B cell (primary cell): ENCODE data around the gene HERC2. TPM values are rescaled to one million over a fixed set of nuclear protein-coding genes. Genes with fewer than 3 reads are reported as not detected.

ENCODE experiments used
- ATAC-seq: fragments of 200-7000 bp; cut with Tn5 transposase; one replicate; pipeline ENCODE4 v1.10.0; 2021; ENCODE audit warnings: low read depth, mild to moderate bottlenecking, moderate number of reproducible peaks, moderate library complexity
- CTCF ChIA-PET: fragments of 350-600 bp; sonication (Branson Sonifier 250); formaldehyde crosslinking; loops from one replicate; lab custom pipeline; 2021; ENCODE audit warnings: antibody characterized with exemption, inconsistent platforms; lab: Charles Lee
- POLR2A ChIA-PET: fragments of 350-600 bp; sonication (Branson Sonifier 250); formaldehyde crosslinking; loops from one replicate; lab custom pipeline; 2021; ENCODE audit warnings: antibody characterized with exemption; lab: Charles Lee
- DNase-seq: peaks from one replicate; pipeline ENCODE4 v3.0.0; 2013
- H2AFZ ChIP-seq: 2 replicates; pipeline ENCODE4 v1.6.1; 2012; ENCODE audit warnings: mild to moderate bottlenecking, low read depth, low read length; ENCODE audit not compliant: insufficient read depth, poor library complexity, severe bottlenecking
- H3K27ac ChIP-seq, 2 donors: 1 replicate in 1 of 2; 2 replicates in 1 of 2; pipeline ENCODE4 v1.5.1; 2012 to 2013; ENCODE audit warnings: low read length in 2 of 2, mild to moderate bottlenecking in 2 of 2, moderate library complexity in 1 of 2
- H3K27me3 ChIP-seq, 4 experiments: fragments of 200-600 bp in 1 of 4; sonication (generic) in 1 of 4; replicated peaks in 1 of 4; 1 replicate in 2 of 4; 2 replicates in 2 of 4; pipeline versions ENCODE4 v1.6.1 to v1.7.0; 2013 to 2016; ENCODE audit warnings: low read length in 3 of 4, mild to moderate bottlenecking in 2 of 4, mixed read lengths in 1 of 4, moderate library complexity in 1 of 4; ENCODE audit not compliant: insufficient read depth in 4 of 4, control insufficient read depth in 3 of 4; ENCODE audit errors: control extremely low read depth in 1 of 4
- H3K36me3 ChIP-seq, 2 experiments: replicated peaks in 1 of 2; 1 replicate in 1 of 2; 2 replicates in 1 of 2; pipeline versions ENCODE4 v1.6.1 to v1.7.1; 2013; ENCODE audit warnings: low read length in 1 of 2; ENCODE audit not compliant: insufficient read depth in 2 of 2, control insufficient read depth in 1 of 2; ENCODE audit errors: control extremely low read depth in 1 of 2, extremely low read depth in 1 of 2
- H3K4me1 ChIP-seq, 2 donors: fragments of 200-600 bp in 1 of 2; sonication (generic) in 1 of 2; 1 replicate in 1 of 2; 2 replicates in 1 of 2; pipeline versions ENCODE4 v1.5.1 to v1.6.1; 2013 to 2017; ENCODE audit warnings: low read length in 2 of 2; ENCODE audit not compliant: control insufficient read depth in 2 of 2, insufficient read depth in 2 of 2
- H3K4me2 ChIP-seq: replicated peaks from 2 replicates; pipeline ENCODE3; 2012; ENCODE audit warnings: mild to moderate bottlenecking, low read depth, low read length; ENCODE audit not compliant: poor library complexity, severe bottlenecking
- H3K4me3 ChIP-seq, 5 experiments: fragments of 200-600 bp in 1 of 5; sonication (generic) in 1 of 5; 1 replicate in 3 of 5; 2 replicates in 2 of 5; pipeline versions ENCODE4 v1.5.1 to v1.7.0; 2011 to 2016; ENCODE audit warnings: low read length in 4 of 5, mild to moderate bottlenecking in 4 of 5, low read depth in 2 of 5, control low read depth in 1 of 5, moderate library complexity in 1 of 5; ENCODE audit not compliant: insufficient read depth in 1 of 5; ENCODE audit errors: control extremely low read depth in 1 of 5, extremely low read depth in 1 of 5
- H3K79me2 ChIP-seq: fragments of 200-600 bp; sonication (generic); one replicate; pipeline ENCODE4 v1.6.0; 2016; ENCODE audit warnings: low read length; ENCODE audit not compliant: control insufficient read depth, insufficient read depth
- H3K9ac ChIP-seq: fragments of 200-600 bp; sonication (generic); 2 replicates; pipeline ENCODE4 v1.6.1; 2017; ENCODE audit warnings: mild to moderate bottlenecking, low read length, moderate library complexity
- H3K9me3 ChIP-seq, 3 donors: one replicate each; pipeline versions ENCODE4 v1.6.1 to v1.7.1; 2013; ENCODE audit warnings: low read length in 2 of 3; ENCODE audit not compliant: control insufficient read depth in 2 of 3, insufficient read depth in 1 of 3; ENCODE audit errors: control extremely low read depth in 1 of 3
- H4K20me1 ChIP-seq: 2 replicates; pipeline ENCODE4 v1.6.0; 2012; ENCODE audit warnings: mild to moderate bottlenecking, low read length; ENCODE audit not compliant: insufficient read depth, control insufficient read depth, poor library complexity, severe bottlenecking
- H3K27ac Mint-ChIP-seq: one replicate; pipeline ENCODE4 v1.8.0; 2021; ENCODE audit warnings: mixed read lengths
- H3K27me3 Mint-ChIP-seq: one replicate; pipeline ENCODE4 v1.8.0; 2021; ENCODE audit warnings: mixed read lengths
- H3K4me1 Mint-ChIP-seq: one replicate; pipeline ENCODE4 v1.8.0; 2021; ENCODE audit warnings: mixed read lengths
- H3K4me3 Mint-ChIP-seq: one replicate; pipeline ENCODE4 v1.8.0; 2021; ENCODE audit warnings: mixed read lengths
- H3K9me3 Mint-ChIP-seq: one replicate; pipeline ENCODE4 v1.8.0; 2022; ENCODE audit warnings: mixed read lengths; ENCODE audit not compliant: insufficient read depth
- EZH2 ChIP-seq: IDR thresholded peaks from 2 replicates; pipeline ENCODE4 v1.6.1; 2012; ENCODE audit warnings: borderline replicate concordance, low read depth, mild to moderate bottlenecking, moderate library complexity, low read length; ENCODE audit not compliant: insufficient read depth, poor library complexity, severe bottlenecking
- WGBS: methylation state at CpG from one replicate; pipeline ENCODE4 v1.1.5; 2013; ENCODE audit warnings: missing lambda C conversion rate; ENCODE audit not compliant: insufficient coverage; 5-methylcytosine and 5-hydroxymethylcytosine counted together
- intact Hi-C: fragments of 100-400 bp; cut with micrococcal nuclease; formaldehyde crosslinking; loops from one replicate; pipeline ENCODE4 v1.10.0; 2022
- polyA plus RNA-seq: library from polyadenylated mRNA; depleted of rRNA; stranded (reverse); fragments of >200 nt; gene quantifications from 2 replicates; pipeline ENCODE4 v1.2.3, GENCODE V29; 2012
- total RNA-seq, 2 donors: library from RNA; stranded (reverse); fragments of 120-200 nt in 1 of 2; gene quantifications; 1 replicate in 1 of 2; 2 replicates in 1 of 2; pipeline versions ENCODE4 v1.2.3 to v1.2.4, GENCODE V29; 2013 to 2022
- TF ChIP-seq, protein P1 (sequence below): fragments of 200-600 bp; IDR thresholded peaks from one replicate; pipeline ENCODE4 v1.8.0; 2022; ENCODE audit warnings: antibody characterized with exemption, mild to moderate bottlenecking

HERC2 gene
- total and polyA plus RNA-seq, 2 donors (not counting 1 experiment from before 2014, with no cell fraction given), result 31.0 to 52.7 TPM

DNA sequence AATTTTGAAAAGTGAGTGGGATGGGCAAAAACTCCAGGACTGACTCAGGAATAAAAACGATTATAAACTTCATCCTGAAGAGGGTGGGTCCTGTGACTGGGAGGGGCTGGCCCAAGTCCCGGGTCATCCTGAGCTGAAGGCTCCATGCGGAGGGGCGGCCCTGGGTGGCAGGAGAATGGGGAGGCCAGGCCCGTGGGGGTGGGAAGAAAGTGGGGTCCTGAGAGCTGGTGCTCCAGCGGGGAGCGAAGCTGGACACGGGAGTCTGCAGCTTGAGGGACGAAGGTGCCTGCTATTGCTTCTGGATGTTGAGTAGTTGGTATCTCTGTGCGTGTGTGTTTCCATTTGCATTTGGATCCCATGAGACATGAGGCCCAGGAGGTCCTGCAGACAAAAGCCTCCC is 218.1 kb downstream of the HERC2 start:
- intact Hi-C loops, result no loop called here
- Histone ChIP-seq H3K9me3 (peaks cover 0 to 37% (median 0%) of the 10 kb centered on the region in 3 donors), H3K4me2 (no peak overlapping the region), H2AFZ (no peak overlapping the region), H3K9ac (no peak overlapping the region), H3K36me3 (no peaks in the 10 kb centered on the region), H3K4me1 (peaks cover 27 to 35% of the 10 kb centered on the region in 2 donors), H3K27ac (no peak overlapping the region), H4K20me1 (no peaks in the 10 kb centered on the region), H3K27me3 (peaks cover 2 to 83% (median 33%) of the 10 kb centered on the region in 4 experiments), H3K79me2 (no peaks in the 10 kb centered on the region), H3K4me3 (no peak overlapping the region)
- ATAC-seq (no peak), DNase-seq (no peak)
- Mint-ChIP-seq H3K9me3 (no peaks in the 10 kb centered on the region), H3K27me3 (peaks cover 60% of the 10 kb centered on the region), H3K4me3 (no peak overlapping the region), H3K4me1 (peaks cover 29% of the 10 kb centered on the region), H3K27ac (no peak overlapping the region)
- WGBS, result 88% methylated on average over 7 of the region's 10 CpGs
- POLR2A ChIA-PET, result no interaction called here
- CTCF ChIA-PET, result no interaction called here
- TF ChIP-seq, protein P1, sequence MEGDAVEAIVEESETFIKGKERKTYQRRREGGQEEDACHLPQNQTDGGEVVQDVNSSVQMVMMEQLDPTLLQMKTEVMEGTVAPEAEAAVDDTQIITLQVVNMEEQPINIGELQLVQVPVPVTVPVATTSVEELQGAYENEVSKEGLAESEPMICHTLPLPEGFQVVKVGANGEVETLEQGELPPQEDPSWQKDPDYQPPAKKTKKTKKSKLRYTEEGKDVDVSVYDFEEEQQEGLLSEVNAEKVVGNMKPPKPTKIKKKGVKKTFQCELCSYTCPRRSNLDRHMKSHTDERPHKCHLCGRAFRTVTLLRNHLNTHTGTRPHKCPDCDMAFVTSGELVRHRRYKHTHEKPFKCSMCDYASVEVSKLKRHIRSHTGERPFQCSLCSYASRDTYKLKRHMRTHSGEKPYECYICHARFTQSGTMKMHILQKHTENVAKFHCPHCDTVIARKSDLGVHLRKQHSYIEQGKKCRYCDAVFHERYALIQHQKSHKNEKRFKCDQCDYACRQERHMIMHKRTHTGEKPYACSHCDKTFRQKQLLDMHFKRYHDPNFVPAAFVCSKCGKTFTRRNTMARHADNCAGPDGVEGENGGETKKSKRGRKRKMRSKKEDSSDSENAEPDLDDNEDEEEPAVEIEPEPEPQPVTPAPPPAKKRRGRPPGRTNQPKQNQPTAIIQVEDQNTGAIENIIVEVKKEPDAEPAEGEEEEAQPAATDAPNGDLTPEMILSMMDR, result no peak
- TF ChIP-seq EZH2, result no peak

DNA sequence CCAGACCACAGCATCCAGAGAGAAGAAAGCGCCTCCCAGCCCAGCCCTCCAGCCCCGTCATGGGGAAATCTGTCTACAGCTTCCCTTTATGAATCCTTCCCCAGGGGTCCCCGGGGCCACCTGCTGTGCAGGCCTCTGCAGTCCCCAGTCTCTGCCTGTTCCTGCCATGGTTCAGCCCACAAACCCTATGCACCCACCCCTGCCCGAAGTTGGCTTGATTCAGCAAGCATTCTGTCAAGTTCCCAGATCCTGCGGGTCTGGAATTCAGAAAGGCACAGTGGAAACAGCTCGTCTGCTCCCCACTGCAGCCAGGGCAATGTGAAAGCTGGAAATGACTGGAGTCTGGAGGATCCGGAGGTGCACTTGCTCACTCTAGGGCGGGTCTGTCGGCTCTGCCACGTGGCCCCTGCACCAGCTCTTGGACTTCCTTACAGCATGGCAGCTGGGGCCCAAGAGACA is 220.0 kb downstream of the HERC2 start:
- Histone ChIP-seq H3K79me2 (no peaks in the 10 kb centered on the region), H3K36me3 (no peaks in the 10 kb centered on the region), H3K27ac (no peak overlapping the region), H3K9me3 (peaks cover 0 to 48% (median 0%) of the 10 kb centered on the region in 3 donors), H3K4me2 (no peak overlapping the region), H2AFZ (no peak overlapping the region), H3K4me1 (peaks cover 28 to 39% of the 10 kb centered on the region in 2 donors), H3K9ac (no peak overlapping the region), H3K4me3 (no peak overlapping the region), H3K27me3 (peaks cover 2 to 91% (median 37%) of the 10 kb centered on the region in 4 experiments), H4K20me1 (no peaks in the 10 kb centered on the region)
- CTCF ChIA-PET, result no interaction called here
- Mint-ChIP-seq H3K9me3 (no peaks in the 10 kb centered on the region), H3K27me3 (peaks cover 65% of the 10 kb centered on the region), H3K4me3 (no peak overlapping the region), H3K4me1 (peaks cover 40% of the 10 kb centered on the region), H3K27ac (no peak overlapping the region)
- ATAC-seq, result no peak
- WGBS, result 73% methylated on average over 9 of the region's 10 CpGs
- no peak for DNase-seq
- TF ChIP-seq, protein P1, result no peak
- intact Hi-C loops, result no loop called here
- POLR2A ChIA-PET, result no interaction called here
